OCI-LY3 (cell line): ENCODE measurements around the gene HM13.
"Not testable (repeated sequence)": the region's sequence is repeated elsewhere in the genome, so short reads cannot be mapped to it uniquely, and the experiment has no call there.

ENCODE experiments used
- H2AFZ ChIP-seq: fragments of 200-600, 300-600 bp; shearing (Covaris generic); 2 replicates; pipeline ENCODE4 v1.6.0; 2014; ENCODE audit warnings: antibody characterized with exemption, low read depth, low read length
- H3K27ac ChIP-seq: fragments of 200-600, 300-600 bp; sonication (generic); 2 replicates; pipeline ENCODE4 v1.5.1; 2014; ENCODE audit warnings: mild to moderate bottlenecking, low read length, moderate library complexity, mixed read lengths
- H3K27me3 ChIP-seq: fragments of 200-600, 300-600 bp; sonication (generic); 2 replicates; pipeline ENCODE4 v1.6.1; 2014; ENCODE audit warnings: low read depth, low read length, mixed read lengths
- H3K36me3 ChIP-seq: fragments of 200-600, 300-600 bp; sonication (generic); replicated peaks from 2 replicates; pipeline ENCODE3; 2014; ENCODE audit warnings: low read depth, low read length, mixed read lengths
- H3K4me1 ChIP-seq: fragments of 300-600, 200-600 bp; sonication (generic); 2 replicates; pipeline ENCODE4 v1.6.1; 2014; ENCODE audit warnings: low read length, mixed read lengths
- H3K4me2 ChIP-seq: fragments of 200-600, 300-600 bp; sonication (generic); 2 replicates; pipeline ENCODE4 v1.6.1; 2014; ENCODE audit warnings: low read length, mixed read lengths
- H3K4me3 ChIP-seq: fragments of 300-600, 200-600 bp; sonication (generic); 2 replicates; pipeline ENCODE4 v1.5.1; 2014; ENCODE audit warnings: antibody characterized with exemption, mild to moderate bottlenecking, low read length, moderate library complexity
- H3K79me2 ChIP-seq: fragments of 300-600, 200-600 bp; shearing (Covaris generic); 2 replicates; pipeline ENCODE4 v1.6.1; 2014; ENCODE audit warnings: mild to moderate bottlenecking, low read length, mixed read lengths
- H3K9ac ChIP-seq: fragments of 300-600, 200-600 bp; shearing (Covaris generic); 2 replicates; pipeline ENCODE4 v1.6.0; 2014; ENCODE audit warnings: mild to moderate bottlenecking, low read length, moderate library complexity
- H3K9me3 ChIP-seq: fragments of 200-600, 300-600 bp; shearing (Covaris generic); 2 replicates; pipeline ENCODE4 v1.6.1; 2014; ENCODE audit warnings: low read length, mixed read lengths; ENCODE audit not compliant: insufficient read depth
- H4K20me1 ChIP-seq: fragments of 200-600, 300-600 bp; sonication (generic); 2 replicates; pipeline ENCODE4 v1.6.1; 2016; ENCODE audit warnings: low read length, mixed read lengths; ENCODE audit not compliant: insufficient read depth
- CTCF ChIP-seq: fragments of 200-600, 300-600 bp; sonication (generic); IDR thresholded peaks from 2 replicates; pipeline ENCODE4 v1.5.1; 2014; ENCODE audit warnings: antibody characterized with exemption, low read length, low read depth
- EZH2phosphoT487 ChIP-seq: fragments of 200-600 bp; shearing (Covaris generic); IDR thresholded peaks from 2 replicates; pipeline ENCODE4 v1.6.1; 2018; ENCODE audit warnings: antibody characterized with exemption, mixed run types, low read depth

Gene HM13

GRCh38 chr20:31502884-31503673 is 11.2 kb upstream of the HM13 start:
- H3K4me2 ChIP-seq, result peak overlapping the region; percentile 38
- H4K20me1 ChIP-seq, H3K4me3 ChIP-seq, H3K27ac ChIP-seq, H3K79me2 ChIP-seq, H3K9ac ChIP-seq, H3K9me3 ChIP-seq, H3K36me3 ChIP-seq, H3K4me1 ChIP-seq: not testable (repeated sequence)
- TF ChIP-seq CTCF, result peak; percentile 95
- H3K27me3 ChIP-seq, result peaks cover 13% of the 10 kb centered on the region
- H2AFZ ChIP-seq, result peak overlapping the region; percentile 81

- TF ChIP-seq CTCF, result no peak
- no peak for TF ChIP-seq EZH2phosphoT487
- peaks cover 17% of the 10 kb centered on the region for H3K27me3 ChIP-seq
- H3K79me2 ChIP-seq, result no peaks in the 10 kb centered on the region
- H3K9ac ChIP-seq, result no peak overlapping the region
- H3K4me2 ChIP-seq, result no peak overlapping the region
- H3K9me3 ChIP-seq, result no peaks in the 10 kb centered on the region
- no peaks in the 10 kb centered on the region for H4K20me1 ChIP-seq
- H3K4me3 ChIP-seq, result no peak overlapping the region
- no peaks in the 10 kb centered on the region for H3K36me3 ChIP-seq
- H2AFZ ChIP-seq, result no peak overlapping the region
- H3K27ac ChIP-seq, result no peak overlapping the region
- H3K4me1 ChIP-seq, result no peaks in the 10 kb centered on the region
Observed at GRCh38 chr20:31505903-31506302, 8.3 kb upstream of the HM13 start.

- no peak for TF ChIP-seq EZH2phosphoT487
- no peak for TF ChIP-seq CTCF
- no peaks in the 10 kb centered on the region for H3K36me3 ChIP-seq
- H3K4me3 ChIP-seq, result no peak overlapping the region
- H3K79me2 ChIP-seq, result no peaks in the 10 kb centered on the region
- no peaks in the 10 kb centered on the region for H3K9me3 ChIP-seq
- H3K4me1 ChIP-seq, result no peaks in the 10 kb centered on the region
- no peak overlapping the region for H3K27ac ChIP-seq
- no peak overlapping the region for H2AFZ ChIP-seq
- H3K27me3 ChIP-seq, result peaks cover 16% of the 10 kb centered on the region
- no peak overlapping the region for H3K4me2 ChIP-seq
- H3K9ac ChIP-seq, result no peak overlapping the region
- no peaks in the 10 kb centered on the region for H4K20me1 ChIP-seq
Observed at GRCh38 chr20:31508517-31509244, 5.6 kb upstream of the HM13 start.

GRCh38 chr20:31515072-31515774 is 981 bp downstream of the HM13 start:
- no peak overlapping the region for H2AFZ ChIP-seq
- peak overlapping the region; percentile 38; the same call in 1 of the 2 replicates for H3K27ac ChIP-seq
- peaks cover 38% of the 10 kb centered on the region for H4K20me1 ChIP-seq
- no peaks in the 10 kb centered on the region for H3K27me3 ChIP-seq
- H3K9ac ChIP-seq, result peak overlapping the region; percentile 90
- peak overlapping the region; percentile 99 for H3K4me2 ChIP-seq
- TF ChIP-seq EZH2phosphoT487 (no peak), CTCF (no peak)
- H3K79me2 ChIP-seq, result peaks cover 60% of the 10 kb centered on the region
- peaks cover 38% of the 10 kb centered on the region for H3K36me3 ChIP-seq
- peak overlapping the region; percentile 83 for H3K4me3 ChIP-seq
- H3K9me3 ChIP-seq, result no peaks in the 10 kb centered on the region
- peaks cover 14% of the 10 kb centered on the region for H3K4me1 ChIP-seq
